Cardiac fibroblast (primary cell): ENCODE data around the gene ASXL1.

Source experiments
- DNase-seq, 2 donors: peaks; one replicate each; pipeline versions ENCODE4 v3.0.0 to v3.0.0-alpha.2; 2010; ENCODE audit warnings: low read depth in 2 of 2
- H3K4me3 ChIP-seq, 2 donors: replicated peaks in 1 of 2; 1 replicate in 1 of 2; 2 replicates in 1 of 2; pipeline ENCODE4 v1.5.1; 2011; ENCODE audit warnings: low read depth in 2 of 2, low read length in 2 of 2, mild to moderate bottlenecking in 2 of 2, moderate library complexity in 1 of 2
- CTCF ChIP-seq: IDR thresholded peaks from one replicate; pipeline ENCODE4 v1.5.1; 2011; ENCODE audit warnings: low read depth, mild to moderate bottlenecking, low read length, inconsistent platforms

The ASXL1 gene

DNA sequence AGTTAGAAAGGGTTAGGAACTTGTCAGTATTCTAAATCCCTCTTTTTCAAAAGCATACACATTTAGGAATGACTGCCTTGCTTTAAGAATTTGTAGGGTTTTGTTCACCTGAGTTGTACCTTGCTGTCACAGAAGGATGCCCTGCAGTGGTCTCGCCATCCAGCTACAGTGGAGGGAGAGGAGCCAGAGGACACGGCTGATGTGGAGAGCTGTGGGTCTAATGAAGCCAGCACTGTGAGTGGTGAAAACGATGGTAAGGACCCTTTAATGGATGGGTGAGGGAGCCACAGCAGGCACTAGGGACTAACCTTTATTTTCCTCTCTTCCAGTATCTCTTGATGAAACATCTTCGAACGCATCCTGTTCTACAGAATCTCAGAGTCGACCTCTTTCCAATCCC, 69.9 kb downstream of the ASXL1 start:
- no peak for TF ChIP-seq CTCF
- H3K4me3 ChIP-seq, result no peak overlapping the region
- DNase-seq, result no peak

DNA sequence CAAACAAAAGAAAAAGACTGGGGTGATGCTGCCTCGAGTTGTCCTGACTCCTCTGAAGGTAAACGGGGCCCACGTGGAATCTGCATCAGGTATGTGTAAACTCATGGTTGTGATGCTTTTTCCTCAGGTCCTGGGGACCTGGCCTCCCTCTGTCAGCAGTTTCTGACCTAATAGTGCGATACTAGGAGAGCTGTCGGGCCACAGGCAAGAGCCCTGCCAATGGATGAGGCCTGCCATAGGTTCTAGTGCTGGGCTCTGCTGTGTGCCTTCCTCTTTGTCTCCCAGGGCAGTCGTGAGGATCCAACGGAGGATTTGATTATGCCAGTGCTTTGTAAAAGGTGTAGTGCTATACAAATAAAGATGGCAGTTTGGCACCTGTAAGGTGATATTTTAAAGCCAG, 71.2 kb downstream of the ASXL1 start:
- no peak for DNase-seq
- TF ChIP-seq CTCF, result no peak
- no peak overlapping the region for H3K4me3 ChIP-seq

DNA sequence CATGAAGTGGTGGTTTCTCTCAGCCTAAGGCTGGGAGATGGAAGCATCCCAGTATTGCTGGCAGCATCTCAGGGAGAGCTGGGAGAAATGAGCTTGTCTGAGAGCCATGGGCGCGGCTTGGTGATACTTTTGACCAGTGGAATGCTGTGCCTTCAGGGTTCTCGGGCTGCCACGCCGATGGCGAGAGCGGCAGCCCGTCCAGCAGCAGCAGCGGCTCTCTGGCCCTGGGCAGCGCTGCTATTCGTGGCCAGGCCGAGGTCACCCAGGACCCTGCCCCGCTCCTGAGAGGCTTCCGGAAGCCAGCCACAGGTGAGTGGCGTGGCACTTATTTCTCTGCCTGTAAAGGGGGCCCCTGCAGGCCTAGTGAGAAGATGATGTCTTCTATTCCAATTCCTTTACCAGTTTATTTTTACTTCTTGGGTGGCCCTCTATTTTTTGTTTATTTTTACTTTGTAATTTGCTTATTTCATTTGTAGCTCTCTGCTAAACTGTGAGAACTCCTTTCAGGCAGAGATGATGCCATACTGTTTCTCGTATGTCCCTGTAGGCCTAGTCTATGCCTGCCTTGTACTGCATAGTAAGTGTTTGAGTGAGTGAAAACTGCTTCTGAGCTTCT, 71.7 kb downstream of the ASXL1 start:
- DNase-seq, result no peak
- no peak overlapping the region for H3K4me3 ChIP-seq
- no peak for TF ChIP-seq CTCF

- no peak for TF ChIP-seq CTCF
Observed at GRCh38 chr20:32431457-32431856, 73.3 kb downstream of the ASXL1 start.

DNA sequence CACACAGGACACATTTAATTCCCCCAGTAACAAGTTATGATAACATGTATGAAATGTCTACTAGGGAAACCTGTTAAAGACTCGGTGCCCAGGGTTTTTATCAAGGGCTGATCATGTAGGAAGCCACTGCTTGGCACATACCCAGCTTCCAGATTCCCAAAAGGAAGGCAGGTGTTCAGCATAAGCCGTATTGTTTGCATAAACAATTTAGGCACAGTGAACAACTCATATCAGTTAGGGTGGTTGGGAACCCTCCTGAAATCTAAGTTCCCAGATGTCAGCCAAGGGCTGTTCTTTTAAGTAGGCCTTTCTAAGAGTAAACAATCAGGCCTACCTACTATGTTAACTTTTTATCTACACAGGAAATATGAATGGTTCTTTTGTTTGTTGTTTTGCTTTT, 74.1 kb downstream of the ASXL1 start:
- no peak overlapping the region for H3K4me3 ChIP-seq
- no peak for TF ChIP-seq CTCF
- no peak for DNase-seq

More at GRCh38 chr20:32431457-32431856, 73.3 kb downstream of the ASXL1 start:
- no peak overlapping the region for H3K4me3 ChIP-seq
- DNase-seq, result no peak

- TF ChIP-seq CTCF, result no peak
- H3K4me3 ChIP-seq, result no peak overlapping the region
- no peak for DNase-seq
Observed at GRCh38 chr20:32433311-32434021, 75.3 kb downstream of the ASXL1 start.
